Activated naive CD4-positive, alpha-beta T cell treated with anti-CD3 and anti-CD28 coated beads, Interleukin-2, amount 10 ng/mL, durations not matched to agents 7 days and 5 days (primary cell): Measurements from ENCODE around the gene ADAM10.

Experiments used
- CTCF ChIA-PET: fragments of 350-600 bp; sonication (Branson Sonifier 250); formaldehyde crosslinking; loops from one replicate; lab custom pipeline; 2021; ENCODE audit warnings: antibody characterized with exemption; lab: Charles Lee
- DNase-seq: peaks from one replicate; pipeline ENCODE4 v3.0.0-alpha.2; 2020
- H3K27ac Mint-ChIP-seq: one replicate; pipeline ENCODE4 v1.8.0; 2021; ENCODE audit warnings: mild to moderate bottlenecking, moderate library complexity, mixed read lengths
- H3K27me3 Mint-ChIP-seq: one replicate; pipeline ENCODE4 v1.8.0; 2021; ENCODE audit warnings: mild to moderate bottlenecking, mixed read lengths
- H3K36me3 Mint-ChIP-seq: one replicate; pipeline ENCODE4 v1.8.0; 2021; ENCODE audit warnings: mixed read lengths
- H3K4me1 Mint-ChIP-seq: one replicate; pipeline ENCODE4 v1.8.0; 2021; ENCODE audit warnings: mixed read lengths
- H3K4me3 Mint-ChIP-seq: one replicate; pipeline ENCODE4 v1.8.0; 2021; ENCODE audit warnings: mild to moderate bottlenecking, moderate library complexity, mixed read lengths
- H3K9me3 Mint-ChIP-seq: one replicate; pipeline ENCODE4 v1.8.0; 2021; ENCODE audit warnings: mixed read lengths

Gene ADAM10

GRCh38 chr15:58545307-58546065, 204.0 kb downstream of the ADAM10 start:
- CTCF ChIA-PET = interaction anchor here (0.7 to 1.2 kb wide), 4 partner anchors 28 to 275 kb away, joined by 3 to 6 read pairs (median 4); no protein-coding TSS in a partner anchor
- no peak overlapping the region for H3K4me3 Mint-ChIP-seq
- H3K36me3 Mint-ChIP-seq = peaks cover 13% of the 10 kb centered on the region
- DNase-seq = peak; percentile 69
- peaks cover 3% of the 10 kb centered on the region for H3K27me3 Mint-ChIP-seq
- peaks cover 45% of the 10 kb centered on the region for H3K4me1 Mint-ChIP-seq
- peaks cover 1% of the 10 kb centered on the region for H3K9me3 Mint-ChIP-seq
- H3K27ac Mint-ChIP-seq = peak overlapping the region; percentile 97

GRCh38 chr15:58544756-58545155, 204.8 kb downstream of the ADAM10 start:
- Mint-ChIP-seq H3K27ac (peak overlapping the region; percentile 97), H3K4me3 (no peak overlapping the region)

GRCh38 chr15:58543664-58544335, 205.7 kb downstream of the ADAM10 start:
- H3K36me3 Mint-ChIP-seq = peaks cover 13% of the 10 kb centered on the region
- no peak for DNase-seq
- peaks cover 10% of the 10 kb centered on the region for H3K27me3 Mint-ChIP-seq
- no peak overlapping the region for H3K27ac Mint-ChIP-seq
- CTCF ChIA-PET = no interaction called here
- H3K4me3 Mint-ChIP-seq = no peak overlapping the region
- H3K9me3 Mint-ChIP-seq = peaks cover 1% of the 10 kb centered on the region
- H3K4me1 Mint-ChIP-seq = peaks cover 39% of the 10 kb centered on the region

More at GRCh38 chr15:58544756-58545155, 204.8 kb downstream of the ADAM10 start:
- Mint-ChIP-seq H3K36me3 (peaks cover 13% of the 10 kb centered on the region), H3K4me1 (peaks cover 39% of the 10 kb centered on the region), H3K27me3 (peaks cover 5% of the 10 kb centered on the region), H3K9me3 (peaks cover 1% of the 10 kb centered on the region)
- no peak for DNase-seq
- CTCF ChIA-PET = interaction anchor here (0.6 to 1.2 kb wide), 5 partner anchors 27 to 274 kb away, joined by 3 to 6 read pairs (median 4); no protein-coding TSS in a partner anchor

- no peaks in the 10 kb centered on the region for H3K9me3 Mint-ChIP-seq
- H3K27ac Mint-ChIP-seq = no peak overlapping the region
- no peak for DNase-seq
- peaks cover 9% of the 10 kb centered on the region for H3K36me3 Mint-ChIP-seq
- peaks cover 29% of the 10 kb centered on the region for H3K4me1 Mint-ChIP-seq
- peaks cover 28% of the 10 kb centered on the region for H3K27me3 Mint-ChIP-seq
- CTCF ChIA-PET = no interaction called here
- no peak overlapping the region for H3K4me3 Mint-ChIP-seq
These were observed 208.0 kb downstream of the ADAM10 start for GRCh38 chr15:58541410-58542087.

- Mint-ChIP-seq H3K27ac (no peak overlapping the region), H3K4me3 (no peak overlapping the region), H3K27me3 (peaks cover 39% of the 10 kb centered on the region), H3K4me1 (peaks cover 9% of the 10 kb centered on the region), H3K9me3 (no peaks in the 10 kb centered on the region), H3K36me3 (peaks cover 3% of the 10 kb centered on the region)
- no peak for DNase-seq
- CTCF ChIA-PET = interaction anchor here (0.8 kb wide), 1 partner anchor 139 kb away, joined by 3 read pairs; no protein-coding TSS in a partner anchor
These were observed 210.0 kb downstream of the ADAM10 start for GRCh38 chr15:58539548-58539947.

- peaks cover 42% of the 10 kb centered on the region for H3K27me3 Mint-ChIP-seq
- CTCF ChIA-PET = interaction anchor here (0.8 to 0.9 kb wide), 3 partner anchors 21 to 139 kb away, joined by 3 read pairs; no protein-coding TSS in a partner anchor
- no peak overlapping the region for H3K4me3 Mint-ChIP-seq
- H3K27ac Mint-ChIP-seq = no peak overlapping the region
- peaks cover 4% of the 10 kb centered on the region for H3K4me1 Mint-ChIP-seq
- no peaks in the 10 kb centered on the region for H3K9me3 Mint-ChIP-seq
- DNase-seq = no peak
- H3K36me3 Mint-ChIP-seq = peaks cover under 1% of the 10 kb centered on the region
These were observed 210.6 kb downstream of the ADAM10 start for GRCh38 chr15:58538901-58539300.
